DOHH2 (cell line): ENCODE data around the gene ZWILCH.

ENCODE experiments used
- H3F3A ChIP-seq: fragments of 200-600 bp; sonication (generic), shearing (Covaris generic); 2 replicates; pipeline ENCODE4 v1.6.0; 2016; ENCODE audit warnings: antibody characterized with exemption, mild to moderate bottlenecking; ENCODE audit not compliant: control insufficient read depth, insufficient read depth
- H3K27ac ChIP-seq: fragments of 200-600 bp; sonication (generic); 2 replicates; pipeline ENCODE4 v1.5.1; 2014; ENCODE audit warnings: low read depth, mild to moderate bottlenecking, low read length, moderate library complexity
- H3K27me3 ChIP-seq: fragments of 200-600 bp; sonication (generic); 2 replicates; pipeline ENCODE4 v1.6.1; 2014; ENCODE audit warnings: mild to moderate bottlenecking, low read length, mixed read lengths; ENCODE audit not compliant: control insufficient read depth
- H3K36me3 ChIP-seq: fragments of 200-600 bp; sonication (generic); 2 replicates; pipeline ENCODE4 v1.6.1; 2014; ENCODE audit warnings: mild to moderate bottlenecking, low read length, moderate library complexity, mixed read lengths; ENCODE audit not compliant: control insufficient read depth
- H3K4me1 ChIP-seq: fragments of 200-600 bp; sonication (generic); 2 replicates; pipeline ENCODE4 v1.6.1; 2014; ENCODE audit warnings: mild to moderate bottlenecking, low read length, mixed read lengths; ENCODE audit not compliant: control insufficient read depth
- H3K4me2 ChIP-seq: fragments of 200-600 bp; sonication (generic); 2 replicates; pipeline ENCODE4 v1.6.0; 2014; ENCODE audit warnings: mild to moderate bottlenecking, low read length, moderate library complexity
- H3K4me3 ChIP-seq: fragments of 200-600 bp; sonication (generic); 2 replicates; pipeline ENCODE4 v1.5.1; 2014; ENCODE audit warnings: mild to moderate bottlenecking, low read length, mixed read lengths
- H3K79me2 ChIP-seq: fragments of 200-600 bp; sonication (generic); 2 replicates; pipeline ENCODE4 v1.6.1; 2014; ENCODE audit warnings: mild to moderate bottlenecking, low read length, mixed read lengths; ENCODE audit not compliant: control insufficient read depth
- H3K9me2 ChIP-seq: fragments of 200-600 bp; sonication (generic); replicated peaks from 2 replicates; pipeline ENCODE4 v1.6.1; 2014; ENCODE audit warnings: mild to moderate bottlenecking, low read length, mixed read lengths; ENCODE audit not compliant: control insufficient read depth
- H3K9me3 ChIP-seq: fragments of 200-600 bp; sonication (generic); 2 replicates; pipeline ENCODE4 v1.6.1; 2014; ENCODE audit warnings: antibody characterized with exemption, low read length, mixed read lengths; ENCODE audit not compliant: control insufficient read depth, insufficient read depth
- H4K20me1 ChIP-seq: fragments of 200-600 bp; sonication (generic); 2 replicates; pipeline ENCODE4 v1.6.0; 2014; ENCODE audit warnings: low read depth, mild to moderate bottlenecking, antibody characterized with exemption, low read length, moderate library complexity; ENCODE audit not compliant: control insufficient read depth, insufficient read depth
- CTCF ChIP-seq: fragments of 200-600 bp; sonication (generic); IDR thresholded peaks from one replicate; pipeline ENCODE4 v1.5.1; 2014; ENCODE audit warnings: antibody characterized with exemption, mild to moderate bottlenecking, low read depth, low read length; ENCODE audit not compliant: poor library complexity, severe bottlenecking
- EZH2phosphoT487 ChIP-seq: fragments of 200-600 bp; sonication (generic); IDR thresholded peaks from 2 replicates; pipeline ENCODE4 v1.6.1; 2017; ENCODE audit warnings: borderline replicate concordance, mild to moderate bottlenecking, antibody characterized with exemption, low read length, moderate library complexity, mixed read lengths

The ZWILCH gene

GRCh38 chr15:66595931-66596545 lies 90.9 kb downstream of the ZWILCH start:
- no peaks in the 10 kb centered on the region for H3F3A ChIP-seq
- H3K27ac ChIP-seq, result no peak overlapping the region
- no peaks in the 10 kb centered on the region for H3K9me3 ChIP-seq
- no peaks in the 10 kb centered on the region for H3K79me2 ChIP-seq
- no peaks in the 10 kb centered on the region; the same call in 1 of the 2 replicates for H3K27me3 ChIP-seq
- TF ChIP-seq EZH2phosphoT487 (no peak), CTCF (no peak)
- no peak overlapping the region for H3K4me2 ChIP-seq
- no peaks in the 10 kb centered on the region for H3K36me3 ChIP-seq
- no peaks in the 10 kb centered on the region for H3K4me1 ChIP-seq
- H4K20me1 ChIP-seq, result no peaks in the 10 kb centered on the region
- no peaks in the 10 kb centered on the region for H3K9me2 ChIP-seq
- no peak overlapping the region for H3K4me3 ChIP-seq

- Histone ChIP-seq H3F3A (no peaks in the 10 kb centered on the region), H3K9me2 (no peaks in the 10 kb centered on the region), H4K20me1 (no peaks in the 10 kb centered on the region), H3K36me3 (no peaks in the 10 kb centered on the region), H3K79me2 (no peaks in the 10 kb centered on the region), H3K9me3 (no peaks in the 10 kb centered on the region), H3K27ac (no peak overlapping the region), H3K4me1 (no peaks in the 10 kb centered on the region), H3K4me3 (no peak overlapping the region), H3K4me2 (no peak overlapping the region), H3K27me3 (no peaks in the 10 kb centered on the region; the same call in 1 of the 2 replicates)
- TF ChIP-seq CTCF (no peak), EZH2phosphoT487 (no peak)
Measured at GRCh38 chr15:66598095-66598815, 93.1 kb downstream of the ZWILCH start.
